CD4-positive, alpha-beta T cell treated with Interleukin-15 for 4 hours (primary cell): Measurements from ENCODE around the gene AP5S1.
"Not testable (repeated sequence)": the region's sequence is repeated elsewhere in the genome, so short reads cannot be mapped to it uniquely, and the experiment has no call there.

ENCODE experiments used
- DNase-seq: peaks from one replicate; pipeline ENCODE4 v3.0.0-alpha.2; 2020; ENCODE audit warnings: low spot score

The AP5S1 gene

GRCh38 chr20:3820048-3820900, at the start of gene AP5S1:
Gene AP5S1, plus strand, starts transcription at chr20:3820547. Its CDS starts 1,571 bp downstream, at chr20:3822118.
- peak; percentile 90 for DNase-seq

- DNase-seq = no peak
Measured at GRCh38 chr20:3771552-3772058, 48.7 kb upstream of the AP5S1 start.

GRCh38 chr20:3775457-3776108, 44.8 kb upstream of the AP5S1 start:
- no peak for DNase-seq

- DNase-seq = peak; percentile 16
Measured at GRCh38 chr20:3777381-3777715, 43.0 kb upstream of the AP5S1 start.

GRCh38 chr20:3777716-3778629, 42.4 kb upstream of the AP5S1 start:
- DNase-seq = peak; percentile 38

- DNase-seq = no peak
Measured at GRCh38 chr20:3778976-3779375, 41.4 kb upstream of the AP5S1 start.

- DNase-seq = peak; percentile 70
Measured at GRCh38 chr20:3781153-3781910, 39.0 kb upstream of the AP5S1 start, which contains the start of gene SPEF1. Gene SPEF1, minus strand, starts transcription at chr20:3781448. Its CDS starts 161 bp downstream, at chr20:3781287.

- no peak for DNase-seq
Measured at GRCh38 chr20:3782597-3782996, 37.8 kb upstream of the AP5S1 start.

GRCh38 chr20:3783068-3783489, 37.3 kb upstream of the AP5S1 start:
- no peak for DNase-seq

- no peak for DNase-seq
Measured at GRCh38 chr20:3783511-3784195, 36.7 kb upstream of the AP5S1 start.

- DNase-seq = no peak
Measured at GRCh38 chr20:3784216-3784853, 36.0 kb upstream of the AP5S1 start.

- no peak for DNase-seq
Measured at GRCh38 chr20:3784863-3785239, 35.5 kb upstream of the AP5S1 start.

- DNase-seq = no peak
Measured at GRCh38 chr20:3785240-3786125, 34.9 kb upstream of the AP5S1 start.

- peak; percentile 30 for DNase-seq
Measured at GRCh38 chr20:3786126-3786484, 34.2 kb upstream of the AP5S1 start.

GRCh38 chr20:3786665-3787323, 33.6 kb upstream of the AP5S1 start, which contains the start of gene CENPB:
Gene CENPB, minus strand, starts transcription at chr20:3786740. Its CDS starts 257 bp downstream, at chr20:3786483.
- DNase-seq = peak; percentile 92

- no peak for DNase-seq
Measured at GRCh38 chr20:3787324-3788014, 32.9 kb upstream of the AP5S1 start.

GRCh38 chr20:3788685-3789155, 31.6 kb upstream of the AP5S1 start:
- no peak for DNase-seq

GRCh38 chr20:3789201-3789600, 31.1 kb upstream of the AP5S1 start:
- not testable (repeated sequence) for DNase-seq
